ENCODE results near the gene RPA1. TPM values are rescaled to one million over a fixed set of nuclear protein-coding genes. Genes with fewer than 3 reads are reported as not detected.

RPA1 gene
- total and polyA plus RNA-seq, 8 donors, result 10.3 to 57.5 (median 23.8) TPM

- TF ChIP-seq CTCF (IDR thresholded peaks at IDR 0.05) (no peak), POLR2A (IDR thresholded peaks at IDR 0.05) (no peak), POLR2AphosphoS5 (IDR thresholded peaks at IDR 0.05) (no peak), EP300 (IDR thresholded peaks at IDR 0.05) (no peak)
- intact Hi-C loops (cut with DNase I; ENCODE audit: low total_unique reads), result no loop called here
- Histone ChIP-seq H3K4me1 (peaks cover 0 to 16% (median 6%) of the 10 kb centered on the region in 4 donors), H3K4me3 (no peak overlapping the region), H3K27me3 (no peaks in the 10 kb centered on the region), H3K27ac (no peak overlapping the region), H3K36me3 (peaks cover 18 to 70% (median 66%) of the 10 kb centered on the region in 4 donors), H3K9me3 (no peaks in the 10 kb centered on the region)
- 91 to 97% (median 96%) methylated on average over 7 of the region's 7 CpGs for WGBS, 5 donors
- no peak for DNase-seq
These were observed 29.6 kb upstream of the RPA1 start for GRCh38 chr17:1800240-1800639.

- no peak for TF ChIP-seq POLR2AphosphoS5 (IDR thresholded peaks at IDR 0.05)
- no peak for TF ChIP-seq POLR2A (IDR thresholded peaks at IDR 0.05)
- TF ChIP-seq CTCF (IDR thresholded peaks at IDR 0.05), result no peak
- no peak for TF ChIP-seq EP300 (IDR thresholded peaks at IDR 0.05)
- Histone ChIP-seq H3K36me3 (peaks cover 18 to 71% (median 69%) of the 10 kb centered on the region in 4 donors), H3K4me3 (no peak overlapping the region), H3K27me3 (no peaks in the 10 kb centered on the region), H3K4me1 (peaks cover 0 to 16% (median 6%) of the 10 kb centered on the region in 4 donors), H3K27ac (no peak overlapping the region), H3K9me3 (no peaks in the 10 kb centered on the region)
- intact Hi-C loops (cut with DNase I; ENCODE audit: low total_unique reads), result no loop called here
- peak in 1 of 2 donors; percentile 26 for DNase-seq
- WGBS, 5 donors, result 76 to 85% (median 79%) methylated on average over 4 of the region's 4 CpGs
These were observed 29.1 kb upstream of the RPA1 start for GRCh38 chr17:1800712-1801111.

GRCh38 chr17:1802429-1802828, 27.4 kb upstream of the RPA1 start:
- H3K4me3 ChIP-seq, result no peak overlapping the region
- no peaks in the 10 kb centered on the region for H3K27me3 ChIP-seq
- H3K9me3 ChIP-seq, result no peaks in the 10 kb centered on the region
- no peak overlapping the region for H3K27ac ChIP-seq
- 94 to 100% (median 97%) methylated on average over 1 of the region's 1 CpG for WGBS, 5 donors
- peaks cover 0 to 5% (median under 1%) of the 10 kb centered on the region in 4 donors for H3K4me1 ChIP-seq
- no peak for TF ChIP-seq CTCF (IDR thresholded peaks at IDR 0.05)
- TF ChIP-seq EP300 (IDR thresholded peaks at IDR 0.05), result no peak
- TF ChIP-seq POLR2AphosphoS5 (IDR thresholded peaks at IDR 0.05), result no peak
- TF ChIP-seq POLR2A (IDR thresholded peaks at IDR 0.05), result no peak
- intact Hi-C loops (cut with DNase I; ENCODE audit: low total_unique reads), result no loop called here
- H3K36me3 ChIP-seq, result peaks cover 18 to 81% (median 74%) of the 10 kb centered on the region in 4 donors
- no peak for DNase-seq

GRCh38 chr17:1803280-1803679, 26.5 kb upstream of the RPA1 start:
- H3K27me3 ChIP-seq, result no peaks in the 10 kb centered on the region
- no peak overlapping the region for H3K4me3 ChIP-seq
- no peak overlapping the region for H3K27ac ChIP-seq
- intact Hi-C loops (cut with DNase I; ENCODE audit: low total_unique reads), result no loop called here
- TF ChIP-seq EP300 (IDR thresholded peaks at IDR 0.05) (no peak), CTCF (IDR thresholded peaks at IDR 0.05) (no peak), POLR2AphosphoS5 (IDR thresholded peaks at IDR 0.05) (no peak), POLR2A (IDR thresholded peaks at IDR 0.05) (no peak)
- H3K36me3 ChIP-seq, result peaks cover 18 to 75% (median 69%) of the 10 kb centered on the region in 4 donors
- no peak for DNase-seq
- no peaks in the 10 kb centered on the region for H3K4me1 ChIP-seq
- WGBS, 5 donors, result 91 to 97% (median 95%) methylated on average over 6 of the region's 6 CpGs
- H3K9me3 ChIP-seq, result no peaks in the 10 kb centered on the region
